GM23248 (cell line): ENCODE results near the gene CFL1.

Experiments used
- EZH2 ChIP-seq: fragments of 200-600 bp; sonication (generic); IDR thresholded peaks from 2 replicates; pipeline ENCODE4 v1.6.1; 2018; ENCODE audit warnings: antibody characterized with exemption, mild to moderate bottlenecking; ENCODE audit not compliant: insufficient read depth, poor library complexity, severe bottlenecking
- EZH2phosphoT487 ChIP-seq: fragments of 200-600 bp; sonication (generic); IDR thresholded peaks from 2 replicates; pipeline ENCODE4 v1.6.1; 2018; ENCODE audit warnings: antibody characterized with exemption, moderate library complexity, mild to moderate bottlenecking, low read depth; ENCODE audit not compliant: insufficient read depth

DNA sequence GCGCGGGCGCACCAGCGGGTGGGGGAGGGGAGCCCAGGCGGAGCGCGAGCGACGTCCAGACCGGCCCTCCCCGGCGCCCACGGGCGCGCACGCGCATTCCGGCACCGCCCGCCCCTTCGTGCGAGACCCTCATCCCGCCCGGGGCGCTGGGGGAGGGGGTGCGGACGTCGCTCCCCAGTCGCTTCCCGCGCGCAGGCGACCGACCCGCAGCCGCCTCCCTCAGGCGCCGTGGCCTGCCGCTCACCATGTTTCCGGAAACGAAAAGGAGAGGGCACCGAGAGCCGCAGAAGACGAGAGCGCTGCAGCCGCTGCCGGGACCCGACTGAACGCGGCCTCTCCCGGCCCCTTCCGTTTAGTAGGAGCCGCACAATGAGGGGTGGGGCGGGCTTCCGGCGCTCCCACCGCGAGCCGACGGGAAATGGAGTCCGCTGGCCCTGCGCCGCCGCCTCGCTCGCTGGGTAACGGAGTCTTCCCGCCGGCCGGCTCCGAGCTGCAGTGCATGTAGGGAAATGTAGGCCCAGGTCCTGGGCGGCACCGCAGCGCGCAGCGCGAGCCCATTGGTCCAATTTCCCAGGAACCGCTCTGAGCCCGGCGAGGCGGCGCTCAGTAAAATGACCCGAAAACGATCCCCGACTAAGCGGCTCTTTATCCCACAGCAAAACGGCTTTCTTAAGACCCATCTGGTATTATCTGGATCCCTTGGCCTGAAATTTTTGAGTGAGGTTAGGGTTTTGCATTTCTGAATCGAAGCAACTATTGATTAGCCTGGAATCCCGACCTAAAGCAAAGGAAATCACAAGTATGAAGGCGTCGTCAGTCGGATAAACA, at the start of gene CFL1:
- TF ChIP-seq EZH2 (no peak), EZH2phosphoT487 (no peak)
